Central memory CD8-positive, alpha-beta T cell (primary cell): ENCODE data around the gene PABPC3.

Experiments used
- ATAC-seq: fragments of 150-1000 bp; cut with Tn5 transposase; replicated peaks from 2 replicates; pipeline ENCODE4 v1.10.0; 2022; ENCODE audit warnings: mild to moderate bottlenecking, moderate FRiP score, moderate number of reproducible peaks; ENCODE audit not compliant: poor library complexity, severe bottlenecking; ENCODE audit errors: extremely low read depth
- DNase-seq, 2 donors: peaks; one replicate each; pipeline ENCODE4 v3.0.0; 2021; ENCODE audit warnings: low spot score in 2 of 2
- H3K27ac Mint-ChIP-seq: one replicate; pipeline ENCODE4 v1.8.0; 2022; ENCODE audit warnings: low read depth, mild to moderate bottlenecking, moderate library complexity, mixed read lengths
- H3K27me3 Mint-ChIP-seq: one replicate; pipeline ENCODE4 v1.8.0; 2022; ENCODE audit warnings: mixed read lengths
- H3K36me3 Mint-ChIP-seq: one replicate; pipeline ENCODE4 v1.8.0; 2022; ENCODE audit warnings: mild to moderate bottlenecking, moderate library complexity, mixed read lengths; ENCODE audit not compliant: insufficient read depth
- H3K4me1 Mint-ChIP-seq: one replicate; pipeline ENCODE4 v1.8.0; 2022; ENCODE audit warnings: mixed read lengths
- H3K4me3 Mint-ChIP-seq: one replicate; pipeline ENCODE4 v1.8.0; 2022; ENCODE audit warnings: mild to moderate bottlenecking, moderate library complexity, mixed read lengths
- H3K9me3 Mint-ChIP-seq: one replicate; pipeline ENCODE4 v1.8.0; 2022; ENCODE audit warnings: mixed read lengths

Gene PABPC3

DNA sequence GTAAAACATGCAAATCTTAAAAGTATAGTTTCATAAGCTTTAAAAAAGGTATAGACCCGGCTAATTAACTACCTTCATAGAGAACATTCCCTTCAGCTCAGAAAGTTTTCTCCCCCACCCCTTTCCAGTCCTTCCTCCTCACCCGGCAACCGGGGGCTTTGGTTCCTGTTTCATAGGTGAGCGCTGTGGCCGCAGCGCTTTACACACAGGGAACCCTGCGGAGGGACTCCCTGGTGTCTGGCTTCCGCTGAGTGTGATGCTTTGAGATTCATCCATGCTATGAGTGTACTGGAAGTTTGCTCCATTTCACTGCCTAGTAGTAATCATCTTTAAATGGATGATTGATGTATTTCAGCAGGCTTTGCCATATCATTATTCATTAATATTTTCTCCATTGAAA is 26.0 kb upstream of the PABPC3 start:
- ATAC-seq, result no peak
- Mint-ChIP-seq H3K27me3 (peaks cover 50% of the 10 kb centered on the region), H3K9me3 (no peaks in the 10 kb centered on the region), H3K4me1 (no peaks in the 10 kb centered on the region), H3K4me3 (no peak overlapping the region), H3K27ac (no peak overlapping the region), H3K36me3 (no peaks in the 10 kb centered on the region)
- no peak for DNase-seq

DNA sequence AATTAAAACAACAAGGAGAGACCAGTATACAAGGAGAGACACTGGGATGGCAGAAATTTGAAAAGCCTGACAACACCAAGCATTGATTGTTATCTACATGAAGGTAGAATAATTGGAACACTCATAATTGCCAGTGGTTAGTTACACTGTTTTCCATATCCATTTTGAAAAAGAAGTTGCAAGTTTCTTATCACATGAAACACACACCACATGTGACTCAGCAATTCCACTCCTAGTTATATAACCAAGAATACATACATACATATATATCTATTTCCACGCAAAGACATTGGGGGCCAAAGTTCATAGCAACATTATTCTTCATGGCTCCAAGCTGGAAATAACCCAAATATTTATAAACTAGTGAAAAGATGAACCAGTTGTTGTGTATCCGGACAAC is 15.2 kb upstream of the PABPC3 start:
- H3K27me3 Mint-ChIP-seq, result peaks cover 6% of the 10 kb centered on the region
- H3K4me1 Mint-ChIP-seq, result no peaks in the 10 kb centered on the region
- ATAC-seq (no peak), DNase-seq (no peak)
- H3K4me3 Mint-ChIP-seq, result no peak overlapping the region
- H3K27ac Mint-ChIP-seq, result no peak overlapping the region
- H3K9me3 Mint-ChIP-seq, result no peaks in the 10 kb centered on the region
- no peaks in the 10 kb centered on the region for H3K36me3 Mint-ChIP-seq

DNA sequence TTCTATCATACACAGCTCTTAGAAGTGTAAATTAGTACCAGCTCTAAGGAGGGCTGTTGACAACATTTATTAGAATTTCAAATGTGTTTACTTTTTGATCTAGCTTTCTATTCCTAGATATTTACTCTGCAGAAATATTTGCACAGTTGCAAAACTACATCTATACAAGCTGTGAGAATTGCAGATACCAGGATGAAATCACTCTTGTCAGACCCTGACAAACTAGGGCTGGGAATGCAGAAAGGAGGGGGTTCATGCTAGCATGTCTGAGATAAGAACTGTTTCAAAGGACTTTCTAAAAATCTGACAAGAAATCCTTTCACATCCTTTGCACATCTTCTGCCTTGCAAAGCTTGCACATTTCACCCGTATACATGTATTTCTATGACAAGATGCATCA is 11.8 kb upstream of the PABPC3 start:
- no peak for ATAC-seq
- no peak for DNase-seq
- no peaks in the 10 kb centered on the region for H3K4me1 Mint-ChIP-seq
- no peaks in the 10 kb centered on the region for H3K36me3 Mint-ChIP-seq
- no peak overlapping the region for H3K4me3 Mint-ChIP-seq
- H3K27ac Mint-ChIP-seq, result no peak overlapping the region
- H3K9me3 Mint-ChIP-seq, result no peaks in the 10 kb centered on the region
- H3K27me3 Mint-ChIP-seq, result peaks cover 17% of the 10 kb centered on the region

DNA sequence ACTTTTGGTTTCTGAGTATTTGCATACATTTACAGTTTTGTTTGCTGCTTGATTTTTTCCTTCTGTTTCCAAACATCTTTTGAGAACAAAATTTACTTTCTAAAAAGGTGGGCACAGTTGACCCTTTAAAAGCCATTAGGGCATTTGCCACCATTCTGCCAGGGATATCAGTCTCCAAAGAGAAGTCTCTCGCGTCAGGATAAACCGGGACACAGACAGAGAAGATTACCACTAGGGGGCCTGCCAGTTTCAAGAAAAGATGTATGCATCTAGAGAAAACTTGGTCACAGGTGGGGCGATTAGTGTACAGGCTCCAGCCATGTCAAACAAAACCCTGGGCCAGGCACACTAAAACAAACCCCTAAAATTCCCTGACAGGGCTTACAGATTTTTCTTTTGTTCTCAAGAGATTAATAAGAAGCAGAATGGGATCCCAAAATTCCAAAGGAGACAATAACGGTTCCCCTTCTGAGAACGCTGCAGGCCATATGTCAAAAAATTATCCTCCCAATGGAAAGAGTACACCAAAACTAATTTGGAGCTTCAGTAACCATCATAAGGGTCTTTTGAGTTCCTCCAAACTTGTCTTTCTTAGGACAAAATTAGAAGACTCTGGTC is 10.7 kb upstream of the PABPC3 start:
- Mint-ChIP-seq H3K36me3 (no peaks in the 10 kb centered on the region), H3K27me3 (peaks cover 24% of the 10 kb centered on the region), H3K4me3 (no peak overlapping the region), H3K4me1 (no peaks in the 10 kb centered on the region), H3K9me3 (no peaks in the 10 kb centered on the region), H3K27ac (no peak overlapping the region)
- no peak for ATAC-seq
- no peak for DNase-seq

DNA sequence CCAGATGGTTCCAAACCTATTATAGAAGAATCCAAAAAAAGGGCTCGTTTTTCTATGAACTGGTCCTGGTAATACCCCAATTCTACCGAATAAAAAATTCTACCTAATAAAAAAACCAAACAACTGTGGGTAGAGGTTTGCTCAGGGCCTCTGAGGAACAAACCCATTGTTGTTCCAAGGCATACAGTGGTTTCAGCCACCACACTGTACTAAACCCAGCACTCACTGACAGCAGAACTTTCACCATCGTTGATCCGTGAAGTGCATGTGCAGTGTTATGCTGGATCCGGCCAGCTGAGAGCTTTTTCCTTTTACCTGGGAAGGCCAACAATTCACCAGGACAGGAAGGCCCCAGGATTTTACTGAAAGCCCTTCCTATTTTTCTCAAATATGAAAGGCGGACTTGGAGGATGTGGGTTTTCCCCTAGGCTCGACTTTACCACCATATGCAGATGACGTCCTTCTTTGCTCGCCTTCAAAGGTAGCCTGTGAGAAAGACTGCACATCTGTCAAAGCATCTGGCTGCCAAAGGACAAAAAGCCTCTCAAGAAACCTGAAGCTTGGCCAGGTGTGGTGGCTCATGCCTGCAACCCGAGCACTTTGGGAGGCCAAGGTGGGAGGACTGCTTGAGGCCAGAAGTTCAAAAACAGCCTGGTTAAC is 7.2 kb upstream of the PABPC3 start:
- Mint-ChIP-seq H3K27ac (no peak overlapping the region), H3K36me3 (no peaks in the 10 kb centered on the region), H3K27me3 (peaks cover 44% of the 10 kb centered on the region), H3K4me1 (no peaks in the 10 kb centered on the region), H3K9me3 (no peaks in the 10 kb centered on the region), H3K4me3 (no peak overlapping the region)
- ATAC-seq, result no peak
- DNase-seq, result no peak

DNA sequence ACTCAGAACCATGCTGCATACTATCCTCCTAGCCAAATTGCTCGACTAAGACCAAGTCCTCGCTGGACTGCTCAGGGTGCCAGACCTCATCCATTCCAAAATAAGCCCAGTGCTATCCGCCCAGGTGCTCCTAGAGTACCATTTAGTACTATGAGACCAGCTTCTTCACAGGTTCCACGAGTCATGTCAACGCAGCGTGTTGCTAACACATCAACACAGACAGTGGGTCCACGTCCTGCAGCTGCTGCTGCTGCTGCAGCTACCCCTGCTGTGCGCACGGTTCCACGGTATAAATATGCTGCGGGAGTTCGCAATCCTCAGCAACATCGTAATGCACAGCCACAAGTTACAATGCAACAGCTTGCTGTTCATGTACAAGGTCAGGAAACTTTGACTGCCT is 1.5 kb downstream of the PABPC3 start:
- Mint-ChIP-seq H3K9me3 (no peaks in the 10 kb centered on the region), H3K4me1 (no peaks in the 10 kb centered on the region), H3K4me3 (no peak overlapping the region), H3K36me3 (no peaks in the 10 kb centered on the region), H3K27ac (no peak overlapping the region), H3K27me3 (peaks cover 54% of the 10 kb centered on the region)
- DNase-seq (no peak), ATAC-seq (no peak)

DNA sequence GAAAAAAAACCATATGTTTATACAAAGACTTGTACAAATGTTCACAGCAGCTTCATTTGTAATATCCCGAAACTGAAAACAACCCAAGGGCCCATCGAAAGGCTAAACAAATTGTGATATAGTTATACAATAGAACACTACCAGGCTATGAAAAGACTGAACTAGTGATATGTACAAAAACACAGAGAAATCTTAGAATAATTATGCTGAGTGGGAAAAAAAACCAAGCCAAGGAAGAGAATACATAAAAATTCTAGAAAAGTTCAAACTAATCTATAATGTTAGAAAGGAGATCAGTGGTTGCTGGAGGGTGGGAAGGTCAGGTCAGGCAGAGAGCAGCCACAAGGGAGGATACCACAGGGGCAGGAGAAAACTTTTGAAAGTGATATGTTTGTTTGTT is 7.8 kb downstream of the PABPC3 start:
- Mint-ChIP-seq H3K4me3 (no peak overlapping the region), H3K27ac (no peak overlapping the region), H3K36me3 (no peaks in the 10 kb centered on the region), H3K27me3 (peaks cover 25% of the 10 kb centered on the region), H3K9me3 (no peaks in the 10 kb centered on the region), H3K4me1 (no peaks in the 10 kb centered on the region)
- ATAC-seq (no peak), DNase-seq (no peak)

DNA sequence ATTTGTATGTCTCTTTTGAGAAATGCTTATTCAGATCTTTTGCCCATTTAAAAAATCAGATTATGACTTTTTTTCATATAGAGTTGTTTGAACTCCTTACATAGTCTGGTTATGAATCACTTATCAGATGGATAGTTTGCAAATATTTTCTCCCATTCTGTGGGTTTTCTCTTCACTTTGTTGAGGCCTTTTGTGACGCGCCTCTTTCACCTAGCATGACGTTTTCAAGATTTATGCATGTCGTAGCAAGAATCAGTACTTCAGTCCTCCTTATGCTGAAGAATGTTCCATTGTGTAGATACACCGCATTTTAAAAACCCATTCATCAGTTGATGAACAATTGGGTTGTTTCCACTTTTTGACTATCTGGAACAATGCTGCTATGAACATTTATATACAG is 13.4 kb downstream of the PABPC3 start:
- ATAC-seq (no peak), DNase-seq (no peak)
- H3K36me3 Mint-ChIP-seq, result no peaks in the 10 kb centered on the region
- H3K27me3 Mint-ChIP-seq, result peaks cover 22% of the 10 kb centered on the region
- no peak overlapping the region for H3K27ac Mint-ChIP-seq
- H3K4me1 Mint-ChIP-seq, result no peaks in the 10 kb centered on the region
- H3K9me3 Mint-ChIP-seq, result no peaks in the 10 kb centered on the region
- no peak overlapping the region for H3K4me3 Mint-ChIP-seq

DNA sequence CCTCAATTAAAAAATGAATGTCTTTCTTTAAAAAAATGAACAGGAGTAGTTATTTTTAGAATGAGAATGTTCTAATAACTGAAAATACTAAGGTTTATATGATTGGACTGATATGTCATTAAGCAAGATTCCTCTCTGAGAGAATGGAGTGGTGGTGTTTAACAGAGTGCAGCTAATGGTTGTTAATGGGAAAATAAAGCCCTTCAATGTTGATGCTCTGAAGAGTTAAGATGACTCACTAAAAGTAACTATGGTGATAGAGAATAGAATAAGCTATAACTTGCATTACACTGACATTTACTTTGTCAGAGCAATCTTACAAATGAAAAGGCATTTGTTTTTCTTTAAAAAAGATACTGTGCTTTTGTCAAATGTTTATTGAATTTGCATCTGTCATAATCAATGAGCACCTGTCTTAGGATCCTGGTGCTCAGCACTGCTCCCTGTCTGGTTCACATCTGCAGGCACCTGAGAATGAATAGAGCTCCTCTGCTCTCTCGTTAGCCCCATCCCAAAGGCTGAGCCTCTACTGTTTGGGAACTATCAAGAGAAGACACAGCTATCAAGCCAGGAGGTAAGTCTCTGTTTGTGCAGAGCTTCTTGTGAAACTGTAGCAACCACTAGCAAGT is 15.1 kb downstream of the PABPC3 start:
- Mint-ChIP-seq H3K9me3 (no peaks in the 10 kb centered on the region), H3K36me3 (no peaks in the 10 kb centered on the region), H3K27me3 (peaks cover 35% of the 10 kb centered on the region), H3K4me1 (no peaks in the 10 kb centered on the region), H3K4me3 (no peak overlapping the region), H3K27ac (no peak overlapping the region)
- ATAC-seq (no peak), DNase-seq (no peak)

DNA sequence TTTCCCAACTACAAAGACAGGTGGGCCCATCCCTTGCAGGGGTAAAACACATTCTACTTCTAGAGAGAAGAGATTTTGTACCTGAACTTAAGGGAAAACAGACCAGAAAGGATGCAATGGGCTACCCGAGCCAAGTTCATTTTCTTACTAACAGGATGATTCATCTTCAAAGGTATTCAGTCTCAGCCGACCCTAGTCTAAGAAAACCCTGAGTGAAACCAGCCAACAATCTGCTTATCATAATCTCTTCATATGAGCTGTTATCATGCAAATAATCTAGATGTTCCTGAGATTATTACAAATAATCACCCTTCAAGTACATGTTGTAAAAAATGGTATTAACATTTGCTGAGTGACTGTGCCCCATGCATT is 15.6 kb downstream of the PABPC3 start:
- Mint-ChIP-seq H3K27ac (no peak overlapping the region), H3K4me1 (no peaks in the 10 kb centered on the region), H3K27me3 (peaks cover 40% of the 10 kb centered on the region), H3K36me3 (no peaks in the 10 kb centered on the region), H3K9me3 (no peaks in the 10 kb centered on the region), H3K4me3 (no peak overlapping the region)
- ATAC-seq, result no peak
- DNase-seq, result no peak

DNA sequence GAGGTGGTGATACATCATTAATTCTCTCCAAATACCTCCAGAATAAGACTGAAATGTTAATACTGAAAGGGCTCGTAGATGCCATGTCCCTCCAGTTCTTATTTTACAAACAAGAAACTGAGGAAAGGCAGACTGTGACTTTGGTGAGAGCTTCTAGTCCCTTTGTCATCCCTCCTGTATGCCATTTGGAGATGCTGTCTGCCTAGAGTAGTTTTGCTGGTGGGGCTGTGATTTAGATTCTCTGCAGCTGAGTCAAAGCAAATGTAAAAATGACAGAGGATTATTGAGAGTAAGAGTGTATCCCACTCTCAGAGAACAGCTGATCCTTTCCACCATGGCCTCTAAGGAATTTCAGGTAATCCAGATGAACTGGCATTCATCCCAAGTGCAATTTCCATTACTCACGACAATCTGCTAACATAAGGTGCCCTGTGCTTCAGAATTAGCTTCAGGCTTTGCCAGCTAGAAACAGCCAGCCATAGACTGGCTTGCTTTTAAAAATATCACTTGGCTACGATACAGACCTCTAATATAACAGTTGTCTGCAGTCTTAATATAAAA is 16.8 kb downstream of the PABPC3 start:
- H3K27ac Mint-ChIP-seq, result no peak overlapping the region
- H3K9me3 Mint-ChIP-seq, result no peaks in the 10 kb centered on the region
- ATAC-seq (no peak), DNase-seq (no peak)
- no peaks in the 10 kb centered on the region for H3K36me3 Mint-ChIP-seq
- H3K4me1 Mint-ChIP-seq, result no peaks in the 10 kb centered on the region
- H3K4me3 Mint-ChIP-seq, result no peak overlapping the region
- peaks cover 52% of the 10 kb centered on the region for H3K27me3 Mint-ChIP-seq

DNA sequence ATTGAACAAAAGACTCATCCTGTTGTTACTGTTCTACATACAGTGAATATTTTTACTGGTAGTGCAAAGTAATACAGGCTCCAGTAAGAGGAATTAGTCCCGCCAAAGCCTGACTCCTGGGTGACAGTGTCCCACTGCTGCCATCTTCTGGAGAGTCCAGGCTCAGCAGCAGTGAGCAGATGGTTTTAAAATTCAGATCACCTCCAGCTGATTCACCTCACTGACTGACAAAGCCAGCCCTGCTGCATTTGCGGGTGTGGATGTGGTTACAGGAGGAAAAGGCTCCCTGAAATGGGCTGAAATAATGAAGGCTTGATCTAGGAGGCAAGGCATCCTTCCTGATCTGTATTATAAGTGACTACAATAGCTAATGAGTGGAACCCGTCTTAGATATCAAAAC is 18.3 kb downstream of the PABPC3 start:
- Mint-ChIP-seq H3K4me3 (no peak overlapping the region), H3K36me3 (no peaks in the 10 kb centered on the region), H3K4me1 (no peaks in the 10 kb centered on the region), H3K27ac (no peak overlapping the region), H3K27me3 (peaks cover 54% of the 10 kb centered on the region), H3K9me3 (no peaks in the 10 kb centered on the region)
- DNase-seq (peak; percentile 22 to 27), ATAC-seq (no peak)

DNA sequence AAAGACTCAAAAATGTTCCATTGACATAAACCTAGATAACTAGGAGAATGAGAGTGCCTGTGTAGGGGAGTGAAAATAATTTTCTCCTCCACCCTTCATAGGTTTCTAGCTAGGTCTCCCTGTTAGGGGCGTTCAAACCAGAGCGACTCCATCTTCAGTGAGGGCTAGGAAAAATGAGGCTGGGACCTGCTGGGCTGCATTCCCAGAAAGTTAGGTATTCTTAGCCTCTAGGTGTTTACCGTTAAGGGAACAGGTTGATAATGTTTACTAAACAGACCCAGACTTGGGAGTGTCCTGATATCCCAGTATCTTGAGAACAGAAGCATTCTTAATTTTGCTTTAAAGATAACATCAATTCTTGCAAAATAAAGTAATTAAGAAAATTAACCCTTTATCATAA is 20.1 kb downstream of the PABPC3 start:
- ATAC-seq (no peak), DNase-seq (no peak)
- Mint-ChIP-seq H3K4me1 (no peaks in the 10 kb centered on the region), H3K36me3 (no peaks in the 10 kb centered on the region), H3K9me3 (no peaks in the 10 kb centered on the region), H3K4me3 (no peak overlapping the region), H3K27ac (no peak overlapping the region), H3K27me3 (peaks cover 65% of the 10 kb centered on the region)
